22Rv1 (cell line): Measurements from ENCODE around the gene APOL6.

ENCODE experiments used
- ZFX ChIP-seq: fragments of 450-650 bp; IDR thresholded peaks from 2 replicates; pipeline ENCODE4 v1.6.1; 2017; ENCODE audit warnings: antibody characterized with exemption, borderline replicate concordance
- TF ChIP-seq, protein P1 (sequence below): fragments of 450-650 bp; IDR thresholded peaks from 2 replicates; pipeline ENCODE4 v1.5.1; 2017; ENCODE audit warnings: mild to moderate bottlenecking

- TF ChIP-seq, protein P1, sequence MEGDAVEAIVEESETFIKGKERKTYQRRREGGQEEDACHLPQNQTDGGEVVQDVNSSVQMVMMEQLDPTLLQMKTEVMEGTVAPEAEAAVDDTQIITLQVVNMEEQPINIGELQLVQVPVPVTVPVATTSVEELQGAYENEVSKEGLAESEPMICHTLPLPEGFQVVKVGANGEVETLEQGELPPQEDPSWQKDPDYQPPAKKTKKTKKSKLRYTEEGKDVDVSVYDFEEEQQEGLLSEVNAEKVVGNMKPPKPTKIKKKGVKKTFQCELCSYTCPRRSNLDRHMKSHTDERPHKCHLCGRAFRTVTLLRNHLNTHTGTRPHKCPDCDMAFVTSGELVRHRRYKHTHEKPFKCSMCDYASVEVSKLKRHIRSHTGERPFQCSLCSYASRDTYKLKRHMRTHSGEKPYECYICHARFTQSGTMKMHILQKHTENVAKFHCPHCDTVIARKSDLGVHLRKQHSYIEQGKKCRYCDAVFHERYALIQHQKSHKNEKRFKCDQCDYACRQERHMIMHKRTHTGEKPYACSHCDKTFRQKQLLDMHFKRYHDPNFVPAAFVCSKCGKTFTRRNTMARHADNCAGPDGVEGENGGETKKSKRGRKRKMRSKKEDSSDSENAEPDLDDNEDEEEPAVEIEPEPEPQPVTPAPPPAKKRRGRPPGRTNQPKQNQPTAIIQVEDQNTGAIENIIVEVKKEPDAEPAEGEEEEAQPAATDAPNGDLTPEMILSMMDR, result no peak
- TF ChIP-seq ZFX, result no peak
Measured at GRCh38 chr22:35624547-35624946, 23.7 kb upstream of the APOL6 start.
